ENCODE measurements around the gene PSMC3.

PSMC3 gene

GRCh38 chr11:47451436-47451835, 25.2 kb upstream of the PSMC3 start:
- CTCF ChIA-PET, result no interaction called here
- Mint-ChIP-seq H3K9me3 (no peaks in the 10 kb centered on the region), H3K4me1 (peaks cover 3% of the 10 kb centered on the region), H3K4me3 (no peak overlapping the region), H3K27ac (no peak overlapping the region), H3K36me3 (no peaks in the 10 kb centered on the region), H3K27me3 (no peaks in the 10 kb centered on the region)
- no peak for DNase-seq

- Mint-ChIP-seq H3K9me3 (no peaks in the 10 kb centered on the region), H3K36me3 (no peaks in the 10 kb centered on the region), H3K4me3 (no peak overlapping the region), H3K4me1 (peaks cover 3% of the 10 kb centered on the region), H3K27me3 (no peaks in the 10 kb centered on the region), H3K27ac (no peak overlapping the region)
- CTCF ChIA-PET, result no interaction called here
- no peak for DNase-seq
Observed at GRCh38 chr11:47449541-47449940, 23.3 kb upstream of the PSMC3 start.

- CTCF ChIA-PET, result no interaction called here
- peak within 1 kb of the TSS; percentile 55 for H3K27ac Mint-ChIP-seq
Observed at GRCh38 chr11:47448566-47449427, 22.6 kb upstream of the PSMC3 start, which contains the start of gene RAPSN. Gene RAPSN, minus strand, starts transcription at chr11:47449136. Its CDS starts 172 bp downstream, at chr11:47448964.

GRCh38 chr11:47447906-47448305, 21.7 kb upstream of the PSMC3 start:
- Mint-ChIP-seq H3K9me3 (no peaks in the 10 kb centered on the region), H3K36me3 (no peaks in the 10 kb centered on the region), H3K4me1 (peaks cover 5% of the 10 kb centered on the region), H3K27me3 (peaks cover 4% of the 10 kb centered on the region), H3K4me3 (no peak overlapping the region), H3K27ac (no peak overlapping the region)
- no peak for DNase-seq
- CTCF ChIA-PET, result no interaction called here

More at GRCh38 chr11:47448566-47449427, 22.6 kb upstream of the PSMC3 start, which contains the start of gene RAPSN:
- no peaks in the 10 kb centered on the region for H3K9me3 Mint-ChIP-seq
- no peak for DNase-seq
- no peaks in the 10 kb centered on the region for H3K4me1 Mint-ChIP-seq
- H3K27me3 Mint-ChIP-seq, result no peaks in the 10 kb centered on the region
- no peak within 1 kb of the TSS for H3K4me3 Mint-ChIP-seq
- no peaks in the 10 kb centered on the region for H3K36me3 Mint-ChIP-seq

- Mint-ChIP-seq H3K27ac (no peak overlapping the region), H3K9me3 (no peaks in the 10 kb centered on the region)
- CTCF ChIA-PET, result no interaction called here
Observed at GRCh38 chr11:47446833-47447232, 20.6 kb upstream of the PSMC3 start.

GRCh38 chr11:47445840-47446239, 19.6 kb upstream of the PSMC3 start:
- no peak for DNase-seq
- no peak overlapping the region for H3K27ac Mint-ChIP-seq
- no peaks in the 10 kb centered on the region for H3K36me3 Mint-ChIP-seq
- H3K27me3 Mint-ChIP-seq, result peaks cover 4% of the 10 kb centered on the region
- H3K4me3 Mint-ChIP-seq, result no peak overlapping the region
- H3K9me3 Mint-ChIP-seq, result no peaks in the 10 kb centered on the region
- H3K4me1 Mint-ChIP-seq, result peaks cover 5% of the 10 kb centered on the region
- CTCF ChIA-PET, result interaction anchor here (1.0 kb wide), 1 partner anchor 8 kb away, joined by 3 read pairs; no protein-coding TSS in a partner anchor

More at GRCh38 chr11:47446833-47447232, 20.6 kb upstream of the PSMC3 start:
- H3K27me3 Mint-ChIP-seq, result peaks cover 4% of the 10 kb centered on the region
- H3K4me1 Mint-ChIP-seq, result peaks cover 5% of the 10 kb centered on the region
- H3K4me3 Mint-ChIP-seq, result no peak overlapping the region
- no peaks in the 10 kb centered on the region for H3K36me3 Mint-ChIP-seq
- no peak for DNase-seq

- no peaks in the 10 kb centered on the region for H3K9me3 Mint-ChIP-seq
- peaks cover 4% of the 10 kb centered on the region for H3K27me3 Mint-ChIP-seq
- H3K36me3 Mint-ChIP-seq, result no peaks in the 10 kb centered on the region
- CTCF ChIA-PET, result interaction anchor here (1.0 to 1.3 kb wide), 2 partner anchors 11 to 70 kb away, joined by 3 to 4 read pairs; no protein-coding TSS in a partner anchor
- DNase-seq, result no peak
- peaks cover 5% of the 10 kb centered on the region for H3K4me1 Mint-ChIP-seq
- H3K4me3 Mint-ChIP-seq, result no peak overlapping the region
- H3K27ac Mint-ChIP-seq, result no peak overlapping the region
Observed at GRCh38 chr11:47443817-47444216, 17.6 kb upstream of the PSMC3 start.

GRCh38 chr11:47443028-47443700, 16.9 kb upstream of the PSMC3 start:
- peaks cover 5% of the 10 kb centered on the region for H3K4me1 Mint-ChIP-seq
- DNase-seq, result no peak
- no peak overlapping the region for H3K4me3 Mint-ChIP-seq
- H3K36me3 Mint-ChIP-seq, result no peaks in the 10 kb centered on the region
- no peak overlapping the region for H3K27ac Mint-ChIP-seq
- H3K27me3 Mint-ChIP-seq, result peaks cover 4% of the 10 kb centered on the region
- no peaks in the 10 kb centered on the region for H3K9me3 Mint-ChIP-seq
- CTCF ChIA-PET, result interaction anchor here (1.3 kb wide), 1 partner anchor 11 kb away, joined by 4 read pairs; no protein-coding TSS in a partner anchor

GRCh38 chr11:47442514-47442913, 16.3 kb upstream of the PSMC3 start:
- H3K9me3 Mint-ChIP-seq, result no peaks in the 10 kb centered on the region
- H3K27ac Mint-ChIP-seq, result no peak overlapping the region
- CTCF ChIA-PET, result interaction anchor here (1.3 kb wide), 1 partner anchor 12 kb away, joined by 4 read pairs; no protein-coding TSS in a partner anchor
- no peak overlapping the region for H3K4me3 Mint-ChIP-seq
- peaks cover 4% of the 10 kb centered on the region for H3K27me3 Mint-ChIP-seq
- H3K36me3 Mint-ChIP-seq, result no peaks in the 10 kb centered on the region
- peaks cover 5% of the 10 kb centered on the region for H3K4me1 Mint-ChIP-seq
- DNase-seq, result no peak

GRCh38 chr11:47441421-47441820, 15.2 kb upstream of the PSMC3 start:
- Mint-ChIP-seq H3K4me3 (no peak overlapping the region), H3K27me3 (peaks cover 4% of the 10 kb centered on the region), H3K27ac (no peak overlapping the region), H3K4me1 (peaks cover 5% of the 10 kb centered on the region), H3K36me3 (no peaks in the 10 kb centered on the region), H3K9me3 (no peaks in the 10 kb centered on the region)
- DNase-seq, result no peak
- CTCF ChIA-PET, result no interaction called here

GRCh38 chr11:47440054-47440476, 13.8 kb upstream of the PSMC3 start:
- CTCF ChIA-PET, result no interaction called here
- Mint-ChIP-seq H3K36me3 (no peaks in the 10 kb centered on the region), H3K27ac (no peak overlapping the region), H3K4me3 (no peak overlapping the region), H3K27me3 (peaks cover 9% of the 10 kb centered on the region), H3K4me1 (peaks cover 5% of the 10 kb centered on the region), H3K9me3 (no peaks in the 10 kb centered on the region)
- no peak for DNase-seq

- no peaks in the 10 kb centered on the region for H3K9me3 Mint-ChIP-seq
- peaks cover 12% of the 10 kb centered on the region for H3K27me3 Mint-ChIP-seq
- CTCF ChIA-PET, result no interaction called here
Observed at GRCh38 chr11:47438721-47439120, 12.5 kb upstream of the PSMC3 start.

GRCh38 chr11:47437746-47438418, 11.6 kb upstream of the PSMC3 start:
- H3K27me3 Mint-ChIP-seq, result peaks cover 11% of the 10 kb centered on the region
- H3K9me3 Mint-ChIP-seq, result no peaks in the 10 kb centered on the region
- H3K4me3 Mint-ChIP-seq, result no peak overlapping the region
- no peaks in the 10 kb centered on the region for H3K4me1 Mint-ChIP-seq
- no peak for DNase-seq
- no peak overlapping the region for H3K27ac Mint-ChIP-seq
- CTCF ChIA-PET, result no interaction called here
- H3K36me3 Mint-ChIP-seq, result no peaks in the 10 kb centered on the region

More at GRCh38 chr11:47438721-47439120, 12.5 kb upstream of the PSMC3 start:
- Mint-ChIP-seq H3K36me3 (no peaks in the 10 kb centered on the region), H3K4me3 (no peak overlapping the region), H3K4me1 (peaks cover 5% of the 10 kb centered on the region), H3K27ac (no peak overlapping the region)
- no peak for DNase-seq

- Mint-ChIP-seq H3K36me3 (no peaks in the 10 kb centered on the region), H3K27ac (no peak overlapping the region), H3K4me1 (no peaks in the 10 kb centered on the region), H3K4me3 (no peak overlapping the region), H3K27me3 (peaks cover 11% of the 10 kb centered on the region), H3K9me3 (no peaks in the 10 kb centered on the region)
- DNase-seq, result no peak
- CTCF ChIA-PET, result no interaction called here
Observed at GRCh38 chr11:47437218-47437745, 11.0 kb upstream of the PSMC3 start.

Data from activated naive CD4-positive, alpha-beta T cell treated with anti-CD3 and anti-CD28 coated beads, Interleukin-2, amount 10 ng/mL, durations not matched to agents 7 days and 5 days (primary cell).